Activated B cell treated with CpG ODN at 0.5 μM for 24 hours (primary cell): ENCODE results near the gene LRRC4C. TPM values are rescaled to one million over a fixed set of nuclear protein-coding genes. Genes with fewer than 3 reads are reported as not detected.

ENCODE experiments used
- ATAC-seq: fragments of 200-7000 bp; cut with Tn5 transposase; one replicate; pipeline ENCODE4 v1.10.0; 2021; ENCODE audit warnings: low read depth, mild to moderate bottlenecking, moderate library complexity
- CTCF ChIA-PET: fragments of 350-600 bp; sonication (Branson Sonifier 250); formaldehyde crosslinking; loops from one replicate; lab custom pipeline; 2021; ENCODE audit warnings: antibody characterized with exemption; lab: Charles Lee
- POLR2A ChIA-PET: fragments of 350-600 bp; sonication (Branson Sonifier 250); formaldehyde crosslinking; loops from one replicate; lab custom pipeline; 2021; ENCODE audit warnings: antibody characterized with exemption; lab: Charles Lee
- DNase-seq: peaks from one replicate; pipeline ENCODE4 v3.0.0; 2022
- H3K27ac Mint-ChIP-seq: one replicate; pipeline ENCODE4 v1.8.0; 2020; ENCODE audit warnings: mixed read lengths
- H3K27me3 Mint-ChIP-seq: one replicate; pipeline ENCODE4 v1.8.0; 2021; ENCODE audit warnings: mixed read lengths
- H3K36me3 Mint-ChIP-seq: one replicate; pipeline ENCODE4 v1.8.0; 2021; ENCODE audit warnings: low read depth, mixed read lengths
- H3K4me1 Mint-ChIP-seq: one replicate; pipeline ENCODE4 v1.8.0; 2021; ENCODE audit warnings: mixed read lengths
- H3K4me3 Mint-ChIP-seq: one replicate; pipeline ENCODE4 v1.8.0; 2020; ENCODE audit warnings: mild to moderate bottlenecking, mixed read lengths
- H3K9me3 Mint-ChIP-seq: one replicate; pipeline ENCODE4 v1.8.0; 2020; ENCODE audit warnings: mixed read lengths
- CTCF ChIP-seq: fragments of 200-600 bp; IDR thresholded peaks from one replicate; pipeline ENCODE4 v1.8.0; 2022; ENCODE audit warnings: antibody characterized with exemption, mild to moderate bottlenecking
- intact Hi-C: fragments of 100-400 bp; cut with micrococcal nuclease; formaldehyde crosslinking; loops from one replicate; pipeline ENCODE4 v1.15.1; 2024
- total RNA-seq: library from RNA; stranded (reverse); gene quantifications from 2 replicates; pipeline ENCODE4 v1.2.3, GENCODE V29; 2022

The LRRC4C gene
- total RNA-seq, 1 donor from 2014 or later = not detected

GRCh38 chr11:40763046-40763445 is 696.4 kb downstream of the LRRC4C start:
- Mint-ChIP-seq H3K9me3 (peaks cover 11% of the 10 kb centered on the region), H3K27me3 (no peaks in the 10 kb centered on the region), H3K4me3 (no peak overlapping the region), H3K36me3 (no peaks in the 10 kb centered on the region), H3K27ac (no peak overlapping the region), H3K4me1 (no peaks in the 10 kb centered on the region)
- DNase-seq (no peak), ATAC-seq (no peak)
- intact Hi-C loops = no loop called here
- POLR2A ChIA-PET = no interaction called here
- no peak for TF ChIP-seq CTCF
- CTCF ChIA-PET = no interaction called here

DNA sequence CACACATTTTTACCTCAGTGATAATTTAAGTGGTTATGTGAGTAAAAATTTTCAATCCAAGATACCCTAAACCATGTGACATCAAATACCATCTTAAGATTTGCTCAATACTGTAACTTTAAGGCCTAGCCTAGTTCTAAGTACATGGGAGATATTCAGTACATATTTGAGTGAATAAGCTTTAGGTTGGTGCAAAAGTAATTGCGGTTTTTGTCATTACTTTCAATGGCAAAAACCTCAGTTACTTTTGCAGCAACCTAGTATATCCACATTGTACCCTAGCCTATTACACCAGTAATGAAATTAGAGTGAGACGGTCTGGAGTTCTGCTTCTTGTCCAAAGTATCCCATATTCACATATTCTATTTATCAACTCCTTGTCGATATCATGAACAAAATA is 700.1 kb downstream of the LRRC4C start:
- Mint-ChIP-seq H3K27ac (no peak overlapping the region), H3K36me3 (no peaks in the 10 kb centered on the region), H3K4me1 (no peaks in the 10 kb centered on the region), H3K4me3 (no peak overlapping the region), H3K9me3 (peaks cover 11% of the 10 kb centered on the region), H3K27me3 (no peaks in the 10 kb centered on the region)
- no peak for TF ChIP-seq CTCF
- ChIA-PET CTCF (no interaction called here), POLR2A (no interaction called here)
- ATAC-seq (no peak), DNase-seq (no peak)
- intact Hi-C loops = no loop called here

- no peak for TF ChIP-seq CTCF
- H3K9me3 Mint-ChIP-seq = peaks cover 7% of the 10 kb centered on the region
- ChIA-PET CTCF (no interaction called here), POLR2A (no interaction called here)
- no peak for ATAC-seq
- H3K4me1 Mint-ChIP-seq = no peaks in the 10 kb centered on the region
- DNase-seq = no peak
- H3K27me3 Mint-ChIP-seq = no peaks in the 10 kb centered on the region
- no peaks in the 10 kb centered on the region for H3K36me3 Mint-ChIP-seq
- H3K27ac Mint-ChIP-seq = no peak overlapping the region
- H3K4me3 Mint-ChIP-seq = no peak overlapping the region
- intact Hi-C loops = no loop called here
Observed at GRCh38 chr11:40754297-40754696, 705.2 kb downstream of the LRRC4C start.

GRCh38 chr11:40746282-40746681 is 713.2 kb downstream of the LRRC4C start:
- ATAC-seq (no peak), DNase-seq (no peak)
- ChIA-PET CTCF (no interaction called here), POLR2A (no interaction called here)
- no peak overlapping the region for H3K27ac Mint-ChIP-seq
- H3K9me3 Mint-ChIP-seq = no peaks in the 10 kb centered on the region
- no peak overlapping the region for H3K4me3 Mint-ChIP-seq
- no peak for TF ChIP-seq CTCF
- no peaks in the 10 kb centered on the region for H3K27me3 Mint-ChIP-seq
- H3K4me1 Mint-ChIP-seq = no peaks in the 10 kb centered on the region
- intact Hi-C loops = no loop called here
- H3K36me3 Mint-ChIP-seq = no peaks in the 10 kb centered on the region

DNA sequence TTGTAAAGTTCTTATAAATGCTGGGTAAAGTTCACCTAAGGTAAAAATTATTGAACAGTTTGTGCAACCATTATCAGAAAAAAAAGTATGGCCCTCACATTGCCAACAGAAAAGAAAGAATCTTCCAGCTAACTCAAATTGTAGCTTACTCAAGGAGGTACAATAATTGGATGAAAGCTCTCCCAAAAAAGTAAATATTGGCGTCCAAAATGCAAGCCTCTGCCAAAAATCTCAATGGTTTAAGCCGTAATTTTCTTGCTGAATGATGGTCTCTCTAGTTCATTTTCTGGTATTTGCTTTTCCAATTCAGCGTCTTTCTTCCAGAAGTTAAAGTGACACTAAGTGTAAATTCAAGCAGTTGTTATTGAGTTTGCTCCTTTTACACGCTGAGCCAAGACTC is 727.3 kb downstream of the LRRC4C start:
- DNase-seq = no peak
- Mint-ChIP-seq H3K4me3 (no peak overlapping the region), H3K36me3 (no peaks in the 10 kb centered on the region), H3K4me1 (no peaks in the 10 kb centered on the region), H3K9me3 (peaks cover 9% of the 10 kb centered on the region), H3K27me3 (no peaks in the 10 kb centered on the region), H3K27ac (no peak overlapping the region)
- ChIA-PET CTCF (no interaction called here), POLR2A (no interaction called here)
- intact Hi-C loops = no loop called here
- TF ChIP-seq CTCF = no peak
- no peak for ATAC-seq
